DND-41 (cell line): Measurements from ENCODE around the gene AUTS2.

Source experiments
- CTCF ChIP-seq: IDR thresholded peaks from 2 replicates; pipeline ENCODE4 v1.5.1; 2012; ENCODE audit warnings: borderline replicate concordance, low read length, moderate library complexity, mild to moderate bottlenecking; ENCODE audit not compliant: poor library complexity, severe bottlenecking; ENCODE audit errors: extremely low read depth
- EZH2 ChIP-seq: IDR thresholded peaks from 3 replicates; pipeline ENCODE4 v1.6.1; 2012; ENCODE audit warnings: borderline replicate concordance, low read depth, mild to moderate bottlenecking, moderate library complexity, low read length, inconsistent platforms; ENCODE audit not compliant: severe bottlenecking

GRCh38 chr7:70739646-70740210, 1141.5 kb downstream of the AUTS2 start:
- TF ChIP-seq CTCF, result no peak
- TF ChIP-seq EZH2, result no peak
